H1 (cell line): ENCODE measurements around the gene MINDY1. TPM values are rescaled to one million over a fixed set of nuclear protein-coding genes. Genes with fewer than 3 reads are reported as not detected.

Source experiments
- ASH2L ChIP-seq: fragments of 200-600, 300-600 bp; sonication (generic); IDR thresholded peaks from one replicate; pipeline ENCODE4 v1.7.1; 2017; ENCODE audit warnings: low read length
- BCL11A ChIP-seq, 2 experiments: IDR thresholded peaks; one replicate each; pipeline ENCODE4 v1.6.1; 2011; ENCODE audit warnings: low read depth in 2 of 2, low read length in 2 of 2, mild to moderate bottlenecking in 2 of 2
- CBX5 ChIP-seq: fragments of 300-800, 300-1000 bp; sonication (generic); IDR thresholded peaks from 2 replicates; pipeline ENCODE4 v1.7.1; 2016; ENCODE audit warnings: antibody characterized with exemption, low read length, low read depth
- CBX8 ChIP-seq: fragments of 300-800, 300-1000 bp; sonication (generic); IDR thresholded peaks from 2 replicates; pipeline ENCODE4 v1.7.1; 2016; ENCODE audit warnings: low read depth, low read length, borderline replicate concordance
- CHD2 ChIP-seq: IDR thresholded peaks from 2 replicates; pipeline ENCODE4 v1.6.1; 2012; ENCODE audit warnings: low read length, improper control_type of control experiment
- CTBP2 ChIP-seq: IDR thresholded peaks from 2 replicates; pipeline ENCODE4 v1.7.0; 2011; ENCODE audit warnings: borderline replicate concordance, mild to moderate bottlenecking, moderate library complexity, mixed read lengths, low read length; ENCODE audit not compliant: insufficient read depth, insufficient read length
- EGR1 ChIP-seq: IDR thresholded peaks from 2 replicates; pipeline ENCODE4 v1.6.1; 2011; ENCODE audit warnings: low read depth, low read length, borderline replicate concordance
- KDM1A ChIP-seq: fragments of 200-600, 300-600 bp; sonication (generic); IDR thresholded peaks from 2 replicates; pipeline ENCODE4 v1.7.1; 2016; ENCODE audit warnings: mild to moderate bottlenecking, low read length, borderline replicate concordance
- POLR2A ChIP-seq, 2 experiments: IDR thresholded peaks; 1 replicate in 1 of 2; 2 replicates in 1 of 2; pipeline ENCODE4 v1.6.1; 2011; ENCODE audit warnings: low read depth in 2 of 2, low read length in 2 of 2, mild to moderate bottlenecking in 2 of 2; ENCODE audit errors: control extremely low read depth in 1 of 2
- POU5F1 ChIP-seq: IDR thresholded peaks from 2 replicates; pipeline ENCODE4 v1.6.1; 2011; ENCODE audit warnings: low read depth, mild to moderate bottlenecking, low read length, moderate library complexity
- RAD21 ChIP-seq, 2 experiments: IDR thresholded peaks in 1 of 2; conservative IDR thresholded peaks in 1 of 2; 2 replicates each; pipeline ENCODE4 v1.6.1; 2011; ENCODE audit warnings: low read depth in 2 of 2, low read length in 2 of 2, improper control_type of control experiment in 1 of 2, inconsistent platforms in 1 of 2, mild to moderate bottlenecking in 1 of 2, moderate library complexity in 1 of 2
- RXRA ChIP-seq: IDR thresholded peaks from 2 replicates; pipeline ENCODE4 v1.6.1; 2011; ENCODE audit warnings: low read depth, mild to moderate bottlenecking, low read length, moderate library complexity; ENCODE audit not compliant: insufficient read depth
- SIN3A ChIP-seq, 2 experiments: IDR thresholded peaks in 1 of 2; conservative IDR thresholded peaks in 1 of 2; 2 replicates each; pipeline ENCODE4 v1.6.1; 2011 to 2012; ENCODE audit warnings: low read length in 2 of 2, improper control_type of control experiment in 1 of 2, low read depth in 1 of 2, mild to moderate bottlenecking in 1 of 2
- SP1 ChIP-seq: IDR thresholded peaks from 2 replicates; pipeline ENCODE4 v1.6.1; 2011; ENCODE audit warnings: low read depth, low read length
- SRF ChIP-seq: IDR thresholded peaks from 2 replicates; pipeline ENCODE4 v1.6.1; 2011; ENCODE audit warnings: mild to moderate bottlenecking, low read depth, low read length, moderate library complexity
- TAF1 ChIP-seq: IDR thresholded peaks from 2 replicates; pipeline ENCODE4 v1.6.1; 2011; ENCODE audit warnings: mild to moderate bottlenecking, low read depth, low read length
- TBP ChIP-seq: IDR thresholded peaks from 2 replicates; pipeline ENCODE4 v1.6.1; 2011; ENCODE audit warnings: low read depth, low read length, improper control_type of control experiment
- TEAD4 ChIP-seq: IDR thresholded peaks from 2 replicates; pipeline ENCODE4 v1.6.1; 2012; ENCODE audit warnings: low read depth, low read length, inconsistent platforms, mixed read lengths
- YY1 ChIP-seq: IDR thresholded peaks from 2 replicates; pipeline ENCODE4 v1.6.1; 2011; ENCODE audit warnings: low read depth, mild to moderate bottlenecking, low read length
- polyA plus RNA-seq, 7 experiments: library from polyadenylated mRNA; depleted of rRNA in 3 of 7; stranded (reverse) in 5 of 7; unstranded in 2 of 7; fragments of >200 nt in 5 of 7; fragments of 200-250 nt in 2 of 7; gene quantifications; 1 replicate in 5 of 7; 2 replicates in 1 of 7; 4 replicates in 1 of 7; pipeline versions ENCODE4 v1.2.1 to v1.2.3, GENCODE V29; 2011 to 2013; ENCODE audit warnings: missing spikeins in 2 of 7, mixed read lengths in 2 of 7
- total RNA-seq: library from RNA; stranded (reverse); fragmentation: NEBNext Ultra II Directional; extraction: Animal tissue kit (Norgen Biotek cat#: 25700); gene quantifications from 2 replicates; pipeline ENCODE4 v1.2.1, GENCODE V29; 2021
- TF ChIP-seq, protein P1 (sequence below): IDR thresholded peaks from 2 replicates; pipeline ENCODE4 v1.6.1; 2011; ENCODE audit warnings: low read length, improper control_type of control experiment
- TF ChIP-seq, protein P2 (sequence below): IDR thresholded peaks from 2 replicates; pipeline ENCODE4 v1.6.1; 2012; ENCODE audit warnings: low read length, inconsistent platforms

Gene MINDY1
- total and polyA plus RNA-seq, 2 of the 8 experiments (the other 6 are each of a cell fraction or from before 2014, with no cell fraction given), result 10.3 to 11.4 TPM

DNA sequence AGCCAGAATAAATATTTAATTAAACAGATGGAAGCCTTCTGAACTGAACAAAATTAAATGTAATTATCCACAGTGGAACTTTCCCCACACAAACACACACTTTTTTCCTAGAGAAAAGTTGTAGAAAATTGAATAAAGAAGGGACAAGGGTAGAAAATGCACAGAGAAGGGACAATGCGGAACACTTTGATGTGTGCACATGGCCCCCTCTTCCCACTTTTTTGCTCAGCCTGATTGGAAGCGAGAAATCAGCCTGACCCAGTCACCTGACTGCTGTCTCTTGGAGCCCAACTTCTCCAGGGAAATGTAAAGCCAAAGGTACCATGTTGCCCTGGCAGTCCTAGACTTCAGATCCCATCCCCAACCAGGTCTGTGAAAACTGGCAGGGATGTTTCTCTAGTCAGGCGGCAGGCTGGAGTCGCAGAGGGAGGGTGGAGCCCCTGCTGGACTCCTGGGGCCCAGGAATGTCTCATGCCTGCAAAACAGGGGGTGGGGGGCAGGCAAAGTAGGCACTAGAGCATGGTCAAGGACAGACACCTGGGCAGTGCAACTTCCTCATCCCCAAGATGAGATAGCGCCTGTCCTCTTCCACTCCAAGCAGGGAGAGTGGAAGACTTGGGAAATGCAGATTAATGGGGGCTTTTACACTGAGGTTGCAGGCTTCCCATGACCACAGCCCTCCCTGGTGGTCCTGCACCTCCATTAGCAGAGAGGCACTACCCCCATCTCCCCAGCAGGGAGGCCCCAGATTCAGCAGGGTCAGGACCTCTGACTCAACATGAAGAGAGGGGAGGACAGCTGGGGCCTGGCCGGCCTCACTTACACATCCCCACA, 34.9 kb downstream of the MINDY1 start (continued):
- TF ChIP-seq BCL11A (IDR thresholded peaks at IDR 0.05; ENCODE audit: low read depth in 2 of 2, low read length in 2 of 2) (no peak), YY1 (no peak), CBX5 (no peak), CHD2 (no peak), EGR1 (no peak), CBX8 (no peak), SIN3A (conservative IDR thresholded peaks at IDR 0.05 in 1 of 2, IDR thresholded peaks at IDR 0.05 in 1 of 2; ENCODE audit: low read depth in 1 of 2, low read length in 2 of 2) (0 out of 4 replicates have a peak, but pooled peaks of 1 of the 2 experiments have one; percentile 23), RAD21 (IDR thresholded peaks at IDR 0.05 in 1 of 2, conservative IDR thresholded peaks at IDR 0.05 in 1 of 2; ENCODE audit: low read depth in 2 of 2, low read length in 2 of 2) (no peak; a peak in 1 of 4 replicates), TBP (no peak), CTBP2 (no peak), TAF1 (0 out of 2 replicates have a peak, but pooled peaks have one; percentile 25), SRF (no peak), POLR2A (IDR thresholded peaks at IDR 0.05; ENCODE audit: control extremely low read depth in 1 of 2, low read depth in 2 of 2, low read length in 2 of 2) (peak in 1 of 2 experiments; percentile 13; a peak in 1 of 3 replicates), TEAD4 (peak; percentile 87), KDM1A (no peak), RXRA (no peak), ASH2L (peak; percentile 43), POU5F1 (no peak), SP1 (no peak)
- TF ChIP-seq, protein P1, sequence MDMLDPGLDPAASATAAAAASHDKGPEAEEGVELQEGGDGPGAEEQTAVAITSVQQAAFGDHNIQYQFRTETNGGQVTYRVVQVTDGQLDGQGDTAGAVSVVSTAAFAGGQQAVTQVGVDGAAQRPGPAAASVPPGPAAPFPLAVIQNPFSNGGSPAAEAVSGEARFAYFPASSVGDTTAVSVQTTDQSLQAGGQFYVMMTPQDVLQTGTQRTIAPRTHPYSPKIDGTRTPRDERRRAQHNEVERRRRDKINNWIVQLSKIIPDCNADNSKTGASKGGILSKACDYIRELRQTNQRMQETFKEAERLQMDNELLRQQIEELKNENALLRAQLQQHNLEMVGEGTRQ, result peak; percentile 28; the same call in 1 of the 2 replicates
- TF ChIP-seq, protein P2, sequence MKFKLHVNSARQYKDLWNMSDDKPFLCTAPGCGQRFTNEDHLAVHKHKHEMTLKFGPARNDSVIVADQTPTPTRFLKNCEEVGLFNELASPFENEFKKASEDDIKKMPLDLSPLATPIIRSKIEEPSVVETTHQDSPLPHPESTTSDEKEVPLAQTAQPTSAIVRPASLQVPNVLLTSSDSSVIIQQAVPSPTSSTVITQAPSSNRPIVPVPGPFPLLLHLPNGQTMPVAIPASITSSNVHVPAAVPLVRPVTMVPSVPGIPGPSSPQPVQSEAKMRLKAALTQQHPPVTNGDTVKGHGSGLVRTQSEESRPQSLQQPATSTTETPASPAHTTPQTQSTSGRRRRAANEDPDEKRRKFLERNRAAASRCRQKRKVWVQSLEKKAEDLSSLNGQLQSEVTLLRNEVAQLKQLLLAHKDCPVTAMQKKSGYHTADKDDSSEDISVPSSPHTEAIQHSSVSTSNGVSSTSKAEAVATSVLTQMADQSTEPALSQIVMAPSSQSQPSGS, result 0 out of 2 replicates have a peak, but pooled peaks have one; percentile 14
